ENCODE measurements around the gene CASP12.

Gene CASP12

DNA sequence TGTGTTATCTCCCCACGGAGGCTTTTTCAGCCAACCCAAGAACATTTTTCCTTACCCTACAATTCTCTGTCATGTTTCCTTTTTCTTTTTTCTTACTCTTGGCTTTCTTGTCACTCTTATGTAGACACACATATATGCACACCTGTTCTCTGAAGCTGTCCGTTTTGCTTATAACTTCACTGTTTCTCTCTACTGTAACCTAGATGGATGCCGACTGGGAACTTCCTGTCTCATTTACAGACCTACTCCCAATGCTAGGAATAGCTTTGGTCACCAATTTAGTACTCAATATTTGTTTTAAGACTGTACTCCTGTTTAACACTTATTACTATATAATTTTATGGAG lies 9.9 kb upstream of the CASP12 start:
- H3K4me3 ChIP-seq = no peak overlapping the region
- H3K27me3 ChIP-seq (ENCODE audit: low read depth) = no peaks in the 10 kb centered on the region
- in situ Hi-C loops (cut with MboI; ENCODE audit: low sequenced_read_pairs) = no loop called here
- no peaks in the 10 kb centered on the region for H3K36me3 ChIP-seq (replicated peaks)
- no peaks in the 10 kb centered on the region for H3K4me1 ChIP-seq
- no peaks in the 10 kb centered on the region; the same call in 1 of the 2 replicates for H3K9me3 ChIP-seq
- no peak for DNase-seq (ENCODE audit: low spot score in 2 of 2)

DNA sequence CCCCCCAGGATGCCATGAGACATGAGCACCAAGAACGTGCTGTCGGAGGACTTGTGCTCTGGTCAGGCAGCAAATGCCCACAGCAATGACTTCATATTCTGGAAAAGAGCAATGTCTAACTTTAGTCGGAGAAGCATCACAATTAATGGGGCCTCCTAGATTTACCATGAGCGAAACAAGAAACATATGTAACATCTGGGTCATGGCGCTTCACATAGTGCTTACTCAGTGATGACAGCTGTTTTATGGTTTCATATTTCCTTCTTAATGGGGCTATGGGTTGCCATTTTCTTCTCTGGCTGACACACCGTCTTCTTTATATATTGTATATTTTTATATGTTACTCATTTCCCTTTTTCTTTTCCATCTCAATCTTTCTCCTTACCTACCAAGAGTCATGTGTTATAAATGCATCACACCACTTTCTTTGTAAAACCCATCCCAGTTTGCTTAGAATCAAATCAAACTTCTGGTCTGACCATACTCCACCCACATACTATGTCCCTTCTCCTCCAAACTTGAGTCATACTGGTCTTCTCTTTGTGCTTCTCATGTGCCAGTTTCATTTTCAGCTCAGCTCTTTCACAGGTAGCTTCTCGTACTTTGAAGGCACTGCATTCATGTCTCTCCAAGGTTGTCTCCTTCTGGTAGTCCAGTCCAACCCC lies 9.4 kb upstream of the CASP12 start:
- Histone ChIP-seq H3K9me3 (no peaks in the 10 kb centered on the region; the same call in 1 of the 2 replicates), H3K4me1 (no peaks in the 10 kb centered on the region), H3K27me3 (ENCODE audit: low read depth) (no peaks in the 10 kb centered on the region), H3K4me3 (no peak overlapping the region), H3K36me3 (replicated peaks) (no peaks in the 10 kb centered on the region)
- DNase-seq (ENCODE audit: low spot score in 2 of 2) = no peak
- in situ Hi-C loops (cut with MboI; ENCODE audit: low sequenced_read_pairs) = no loop called here

DNA sequence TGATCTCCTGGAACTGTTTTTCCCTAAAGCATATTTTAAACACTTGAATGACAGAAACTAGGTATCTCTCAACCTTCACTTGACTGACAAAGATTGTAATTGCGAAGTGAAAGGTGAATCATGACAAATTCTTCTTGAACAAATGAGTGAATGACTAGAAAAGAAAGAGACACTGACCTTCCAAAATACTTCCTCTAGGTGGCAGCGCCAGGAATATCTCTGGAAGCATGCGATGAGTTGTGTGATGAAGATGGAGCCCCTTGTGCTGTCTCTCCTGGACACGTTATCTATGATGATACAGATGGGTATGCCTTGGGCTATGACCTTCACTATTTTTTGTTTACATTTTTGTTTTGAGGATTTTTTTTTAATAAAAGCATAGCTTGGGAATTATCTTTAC lies 7.0 kb upstream of the CASP12 start:
- no peak overlapping the region for H3K4me3 ChIP-seq
- in situ Hi-C loops (cut with MboI; ENCODE audit: low sequenced_read_pairs) = no loop called here
- no peaks in the 10 kb centered on the region; the same call in 1 of the 2 replicates for H3K9me3 ChIP-seq
- no peaks in the 10 kb centered on the region for H3K4me1 ChIP-seq
- DNase-seq (ENCODE audit: low spot score in 2 of 2) = no peak
- H3K36me3 ChIP-seq (replicated peaks) = no peaks in the 10 kb centered on the region
- H3K27me3 ChIP-seq (ENCODE audit: low read depth) = no peaks in the 10 kb centered on the region

DNA sequence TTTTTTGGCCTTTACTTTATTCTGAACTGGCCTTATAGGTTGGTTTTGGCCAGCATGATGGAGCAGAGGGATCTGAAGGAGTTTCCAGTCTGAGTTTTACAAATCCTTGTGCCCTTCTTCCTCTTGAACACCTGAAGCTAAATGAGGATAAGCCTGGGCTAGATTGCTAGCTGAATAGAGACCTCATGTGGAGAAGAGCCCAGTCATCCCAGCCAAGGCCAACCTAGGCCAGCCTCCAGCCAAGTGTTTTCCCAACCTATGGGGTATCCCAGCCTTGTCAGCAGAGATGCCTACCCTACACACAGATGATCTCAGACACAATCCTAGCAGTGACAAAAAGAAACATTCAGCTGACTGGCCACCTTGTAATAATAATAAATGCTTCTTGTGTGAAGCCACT lies 966 bp upstream of the CASP12 start:
- in situ Hi-C loops (cut with MboI; ENCODE audit: low sequenced_read_pairs) = no loop called here
- H3K4me1 ChIP-seq = no peaks in the 10 kb centered on the region
- no peak for DNase-seq (ENCODE audit: low spot score in 2 of 2)
- H3K9me3 ChIP-seq = no peaks in the 10 kb centered on the region
- H3K4me3 ChIP-seq = no peak overlapping the region
- no peaks in the 10 kb centered on the region for H3K36me3 ChIP-seq (replicated peaks)
- no peaks in the 10 kb centered on the region for H3K27me3 ChIP-seq (ENCODE audit: low read depth)

DNA sequence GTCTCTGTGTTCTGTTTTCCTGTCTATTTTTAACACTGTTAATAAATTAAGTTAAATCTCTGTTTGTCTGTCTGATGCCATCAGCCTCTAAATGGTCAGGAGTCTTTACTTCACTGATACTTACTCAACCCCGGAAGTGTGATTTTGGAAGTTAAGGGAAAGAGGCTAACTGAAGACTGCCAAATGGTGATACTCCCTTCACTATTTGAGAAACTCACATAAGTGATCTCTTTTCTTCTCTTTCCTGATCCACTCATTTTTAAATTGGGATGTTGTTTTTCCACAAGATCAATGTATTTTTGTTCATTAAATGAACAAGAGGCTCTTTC lies 389 bp upstream of the CASP12 start:
- in situ Hi-C loops (cut with MboI; ENCODE audit: low sequenced_read_pairs) = no loop called here
- no peaks in the 10 kb centered on the region for H3K4me1 ChIP-seq
- H3K36me3 ChIP-seq (replicated peaks) = no peaks in the 10 kb centered on the region
- H3K4me3 ChIP-seq = no peak overlapping the region
- H3K27me3 ChIP-seq (ENCODE audit: low read depth) = no peaks in the 10 kb centered on the region
- H3K9me3 ChIP-seq = no peaks in the 10 kb centered on the region
- DNase-seq (ENCODE audit: low spot score in 2 of 2) = no peak

DNA sequence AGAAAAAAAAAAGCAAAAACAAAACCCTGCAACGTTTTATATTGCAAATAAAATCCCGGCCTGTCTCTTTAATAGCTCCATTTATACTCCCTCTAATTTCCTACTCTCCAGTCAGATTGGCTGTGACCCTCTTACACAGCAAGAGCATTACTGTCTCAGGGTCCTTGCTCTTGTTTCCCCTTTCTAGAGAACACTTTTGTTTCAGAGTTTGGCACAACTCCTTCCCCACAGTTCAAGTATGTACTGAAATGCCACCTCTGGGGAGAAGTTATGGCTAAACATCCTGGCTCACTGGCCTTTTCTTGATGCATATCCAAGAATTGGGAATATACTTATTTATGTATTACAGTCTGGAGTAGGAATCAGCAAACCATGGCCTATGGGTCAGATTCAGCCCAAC lies 2.6 kb downstream of the CASP12 start:
- Histone ChIP-seq H3K4me1 (no peaks in the 10 kb centered on the region), H3K27me3 (ENCODE audit: low read depth) (no peaks in the 10 kb centered on the region), H3K4me3 (no peak overlapping the region), H3K9me3 (no peaks in the 10 kb centered on the region), H3K36me3 (replicated peaks) (no peaks in the 10 kb centered on the region)
- in situ Hi-C loops (cut with MboI; ENCODE audit: low sequenced_read_pairs) = no loop called here
- DNase-seq (ENCODE audit: low spot score in 2 of 2) = no peak

DNA sequence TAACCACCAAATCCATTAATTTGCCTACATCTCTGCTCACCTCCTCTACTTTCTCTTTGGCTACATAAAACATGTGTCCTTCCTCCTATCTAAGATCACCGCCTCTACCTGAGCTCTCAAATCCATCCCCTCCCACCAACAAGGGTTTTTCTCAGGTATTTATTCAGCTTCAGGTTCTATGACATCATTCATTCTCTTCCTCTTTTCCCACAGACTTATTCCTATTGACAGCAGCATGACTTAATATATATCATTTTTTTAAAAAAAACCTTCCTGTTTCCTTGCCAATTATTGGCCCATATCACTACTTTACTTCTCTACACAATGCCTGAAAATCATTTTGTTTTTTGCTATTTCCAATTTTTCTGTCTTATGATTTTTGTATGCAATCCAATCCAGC lies 4.4 kb downstream of the CASP12 start:
- H3K4me1 ChIP-seq = no peaks in the 10 kb centered on the region
- H3K27me3 ChIP-seq (ENCODE audit: low read depth) = no peaks in the 10 kb centered on the region
- in situ Hi-C loops (cut with MboI; ENCODE audit: low sequenced_read_pairs) = no loop called here
- H3K4me3 ChIP-seq = no peak overlapping the region
- no peaks in the 10 kb centered on the region for H3K9me3 ChIP-seq
- no peak for DNase-seq (ENCODE audit: low spot score in 2 of 2)
- no peaks in the 10 kb centered on the region for H3K36me3 ChIP-seq (replicated peaks)

DNA sequence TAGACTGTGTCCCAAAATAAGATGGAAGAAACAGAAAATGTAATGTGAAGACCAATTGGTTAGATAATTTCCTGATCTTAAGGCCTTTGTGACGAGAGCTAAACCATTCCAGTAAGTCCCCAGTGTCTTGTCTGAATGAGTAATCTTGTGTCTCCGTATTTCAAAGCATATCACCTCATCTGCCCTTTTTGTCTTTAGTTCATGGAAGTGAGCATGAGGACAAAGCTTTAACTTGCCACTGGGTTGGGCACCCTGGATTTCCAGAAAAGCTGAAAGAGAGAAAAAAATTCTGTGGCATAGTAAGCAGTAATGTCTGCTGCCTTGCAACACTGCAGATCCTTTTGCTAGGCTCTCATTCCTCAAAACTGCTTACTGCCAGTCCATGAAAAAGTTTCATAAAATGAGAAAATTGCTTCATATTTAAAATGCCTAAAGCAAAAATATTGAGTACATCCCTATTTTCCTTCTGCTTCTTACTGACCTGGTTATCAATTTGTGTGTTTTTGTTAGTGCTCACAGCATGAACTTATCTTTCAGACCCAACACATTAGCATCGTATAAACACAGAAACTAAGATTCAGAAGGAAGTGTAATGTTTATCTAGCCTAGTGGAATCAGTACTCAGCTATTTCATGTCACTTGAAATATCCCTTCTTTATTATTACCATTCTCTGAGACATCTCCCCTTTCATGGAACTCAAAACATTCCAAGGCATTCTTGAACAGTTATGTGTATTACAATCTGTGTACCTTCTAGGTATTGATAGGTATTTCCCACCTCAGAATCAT lies 5.3 kb downstream of the CASP12 start:
- no peak for DNase-seq (ENCODE audit: low spot score in 2 of 2)
- Histone ChIP-seq H3K36me3 (replicated peaks) (no peaks in the 10 kb centered on the region), H3K4me1 (no peaks in the 10 kb centered on the region), H3K27me3 (ENCODE audit: low read depth) (no peaks in the 10 kb centered on the region), H3K4me3 (no peak overlapping the region), H3K9me3 (no peaks in the 10 kb centered on the region)
- in situ Hi-C loops (cut with MboI; ENCODE audit: low sequenced_read_pairs) = no loop called here

DNA sequence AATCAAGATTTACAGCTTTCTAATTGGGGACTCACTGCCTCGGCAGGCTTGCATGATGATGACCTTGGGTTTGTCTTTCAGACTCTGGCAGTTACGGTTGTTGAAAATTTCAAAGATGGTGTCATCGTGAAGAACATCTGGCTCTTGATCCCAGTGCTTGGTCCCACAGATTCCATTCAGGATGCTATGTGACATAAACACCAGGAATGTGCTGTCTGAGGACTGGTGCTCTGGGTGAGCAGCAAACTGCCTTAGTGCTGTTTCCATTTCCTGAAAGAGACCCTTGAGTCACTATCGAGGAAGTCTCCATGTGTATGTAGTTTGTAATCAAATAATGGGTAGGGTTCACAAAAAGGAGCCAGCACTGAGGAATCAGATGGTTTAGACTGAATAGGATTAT lies 7.1 kb downstream of the CASP12 start:
- H3K9me3 ChIP-seq = no peaks in the 10 kb centered on the region
- no peak for DNase-seq (ENCODE audit: low spot score in 2 of 2)
- in situ Hi-C loops (cut with MboI; ENCODE audit: low sequenced_read_pairs) = no loop called here

DNA sequence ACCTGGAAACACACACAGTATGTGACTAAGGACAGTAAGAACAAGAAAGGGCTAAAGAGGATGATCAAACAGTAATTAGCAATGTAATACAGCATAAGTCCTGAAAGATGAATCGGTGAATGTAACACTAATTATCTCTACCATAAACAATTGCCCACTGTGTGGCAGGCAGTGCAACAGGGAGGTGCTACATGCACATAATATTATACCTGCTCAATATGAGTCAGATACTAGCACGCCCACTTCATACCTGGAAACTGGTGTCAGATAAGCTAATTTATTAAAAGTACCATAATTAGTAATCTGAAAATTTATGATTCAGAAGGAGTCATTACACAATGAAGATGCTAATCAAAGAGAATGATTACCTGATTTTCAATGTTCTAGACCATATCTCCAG lies 14.9 kb downstream of the CASP12 start:
- in situ Hi-C loops (cut with MboI; ENCODE audit: low sequenced_read_pairs) = no loop called here
- H3K4me1 ChIP-seq = no peaks in the 10 kb centered on the region
- H3K27me3 ChIP-seq (ENCODE audit: low read depth) = no peaks in the 10 kb centered on the region
- no peak overlapping the region for H3K4me3 ChIP-seq
- H3K9me3 ChIP-seq = no peaks in the 10 kb centered on the region
- H3K36me3 ChIP-seq (replicated peaks) = no peaks in the 10 kb centered on the region
- no peak for DNase-seq (ENCODE audit: low spot score in 2 of 2)

More for the DNA sequence above, 7.1 kb downstream of the CASP12 start:
- H3K27me3 ChIP-seq (ENCODE audit: low read depth) = no peaks in the 10 kb centered on the region
- no peak overlapping the region for H3K4me3 ChIP-seq
- H3K36me3 ChIP-seq (replicated peaks) = no peaks in the 10 kb centered on the region
- no peaks in the 10 kb centered on the region for H3K4me1 ChIP-seq

DNA sequence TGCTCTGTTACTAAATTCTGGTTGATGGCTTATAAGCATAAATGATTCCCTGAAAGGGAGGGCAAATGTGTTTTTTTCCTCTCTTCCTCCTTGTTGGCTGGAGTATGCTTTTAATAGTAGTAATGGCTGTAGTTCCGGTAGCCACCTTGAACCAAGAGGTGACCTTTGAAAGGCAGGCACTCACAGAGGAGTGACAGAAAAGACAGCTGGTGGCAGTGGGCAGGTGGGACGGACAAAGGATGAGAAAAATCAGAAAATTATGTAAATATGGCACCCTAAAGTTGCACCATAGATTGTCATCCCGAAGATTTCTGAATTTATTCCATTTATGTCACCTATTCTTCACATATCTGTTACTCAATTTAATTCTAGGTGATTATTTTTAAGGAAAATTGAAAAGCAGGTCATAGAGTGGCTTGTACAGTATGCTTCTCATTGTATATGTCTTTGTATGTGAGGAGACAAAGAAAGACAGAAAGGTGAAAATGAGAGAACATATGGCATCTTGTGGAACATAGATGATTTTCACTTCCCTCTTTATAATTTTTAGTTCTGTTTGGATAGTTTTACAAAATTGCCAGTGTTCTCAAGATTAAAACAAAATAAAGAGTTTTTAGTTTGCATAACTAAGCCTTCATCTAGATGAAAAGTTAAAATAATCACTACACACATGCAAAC lies 17.0 kb downstream of the CASP12 start:
- in situ Hi-C loops (cut with MboI; ENCODE audit: low sequenced_read_pairs) = no loop called here
- H3K4me3 ChIP-seq = no peak overlapping the region
- H3K36me3 ChIP-seq (replicated peaks) = no peaks in the 10 kb centered on the region
- no peak for DNase-seq (ENCODE audit: low spot score in 2 of 2)
- no peaks in the 10 kb centered on the region for H3K27me3 ChIP-seq (ENCODE audit: low read depth)
- H3K4me1 ChIP-seq = no peaks in the 10 kb centered on the region
- H3K9me3 ChIP-seq = no peaks in the 10 kb centered on the region

DNA sequence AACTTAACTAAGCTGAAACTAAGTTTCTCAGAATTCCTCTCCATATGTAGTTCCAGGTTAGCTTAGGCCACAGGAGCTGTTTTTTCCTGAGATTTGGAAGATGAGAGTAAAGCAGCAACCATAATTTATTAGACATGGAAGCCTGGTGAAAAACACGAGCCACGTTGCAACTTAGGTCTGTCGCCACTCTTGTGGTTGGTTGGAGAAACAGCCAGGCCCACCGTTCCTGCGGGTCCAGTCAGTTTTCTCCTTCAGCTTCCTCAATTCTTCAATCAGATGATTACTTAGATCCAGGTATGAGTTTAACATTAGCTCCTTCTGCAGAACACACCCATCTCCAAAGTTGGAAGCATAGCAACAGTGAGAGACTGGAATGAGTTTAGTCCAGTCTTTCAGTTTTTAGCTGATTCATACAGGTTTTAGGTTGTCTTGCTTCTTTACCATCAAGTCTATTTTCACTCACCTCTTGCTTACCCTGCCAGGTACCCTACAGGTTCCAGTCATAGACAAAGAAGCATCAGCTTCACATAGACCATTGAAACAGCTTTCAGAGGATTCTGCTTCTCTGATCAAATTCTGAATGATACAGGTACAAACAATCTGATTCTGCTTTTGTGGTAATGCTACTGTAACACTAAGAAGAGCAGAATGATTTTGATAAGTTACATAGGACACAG lies 18.6 kb downstream of the CASP12 start:
- Histone ChIP-seq H3K9me3 (no peaks in the 10 kb centered on the region), H3K4me1 (no peaks in the 10 kb centered on the region), H3K27me3 (ENCODE audit: low read depth) (no peaks in the 10 kb centered on the region), H3K36me3 (replicated peaks) (no peaks in the 10 kb centered on the region), H3K4me3 (no peak overlapping the region)
- in situ Hi-C loops (cut with MboI; ENCODE audit: low sequenced_read_pairs) = no loop called here
- no peak for DNase-seq (ENCODE audit: low spot score in 2 of 2)

DNA sequence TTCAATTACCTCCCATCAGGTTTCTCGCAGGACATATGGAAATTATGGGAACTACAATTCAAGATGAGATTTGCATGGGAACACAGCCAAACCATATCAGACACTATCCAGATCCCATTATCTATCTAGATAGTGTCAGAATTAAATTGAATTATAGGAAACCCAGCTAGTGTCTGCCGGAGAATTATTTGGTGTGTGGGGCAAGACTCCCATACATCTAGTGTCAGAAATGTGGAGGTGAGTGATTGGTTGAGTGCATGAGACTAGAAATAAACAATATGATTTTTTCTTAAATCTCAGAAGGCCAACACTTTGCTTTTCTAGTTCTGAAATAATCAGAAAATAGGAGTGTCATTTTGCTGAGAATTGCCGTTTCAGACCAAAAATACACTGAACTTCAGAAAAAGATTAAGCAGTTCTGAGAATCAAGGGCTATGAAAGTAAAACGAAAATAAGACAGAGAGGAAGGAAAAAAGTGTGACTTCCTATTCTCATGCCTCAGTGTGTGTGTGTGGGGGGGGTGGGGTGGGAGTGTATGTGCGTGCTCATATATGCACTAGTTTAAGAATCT lies 21.3 kb downstream of the CASP12 start:
- DNase-seq (ENCODE audit: low spot score in 2 of 2) = no peak
- in situ Hi-C loops (cut with MboI; ENCODE audit: low sequenced_read_pairs) = no loop called here

DNA sequence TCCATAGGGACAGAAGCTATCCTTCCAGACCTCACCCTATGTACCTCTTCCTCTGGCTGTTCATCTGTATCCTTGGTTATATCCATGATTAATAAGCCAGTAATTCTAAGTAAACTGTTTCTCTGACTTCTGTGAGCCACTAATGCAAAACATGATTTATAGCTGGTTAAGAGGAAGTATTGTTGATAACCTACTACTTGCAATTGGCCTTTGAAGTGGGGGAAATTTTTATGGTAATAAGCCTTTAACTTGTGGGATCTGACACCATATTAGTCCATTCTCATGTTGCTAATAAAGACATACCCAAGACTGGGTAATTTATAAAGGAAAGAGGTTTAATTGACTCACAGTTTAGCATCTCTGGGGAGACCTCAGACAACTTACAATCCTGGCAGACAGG lies 21.9 kb downstream of the CASP12 start:
- Histone ChIP-seq H3K36me3 (replicated peaks) (no peaks in the 10 kb centered on the region), H3K9me3 (no peaks in the 10 kb centered on the region), H3K4me1 (no peaks in the 10 kb centered on the region), H3K4me3 (no peak overlapping the region), H3K27me3 (ENCODE audit: low read depth) (no peaks in the 10 kb centered on the region)
- in situ Hi-C loops (cut with MboI; ENCODE audit: low sequenced_read_pairs) = no loop called here
- no peak for DNase-seq (ENCODE audit: low spot score in 2 of 2)

More for the DNA sequence above, 21.3 kb downstream of the CASP12 start:
- Histone ChIP-seq H3K4me1 (no peaks in the 10 kb centered on the region), H3K4me3 (no peak overlapping the region), H3K27me3 (ENCODE audit: low read depth) (no peaks in the 10 kb centered on the region), H3K9me3 (no peaks in the 10 kb centered on the region), H3K36me3 (replicated peaks) (no peaks in the 10 kb centered on the region)
